ENCODE data around the gene MRPL2.

MRPL2 gene

DNA sequence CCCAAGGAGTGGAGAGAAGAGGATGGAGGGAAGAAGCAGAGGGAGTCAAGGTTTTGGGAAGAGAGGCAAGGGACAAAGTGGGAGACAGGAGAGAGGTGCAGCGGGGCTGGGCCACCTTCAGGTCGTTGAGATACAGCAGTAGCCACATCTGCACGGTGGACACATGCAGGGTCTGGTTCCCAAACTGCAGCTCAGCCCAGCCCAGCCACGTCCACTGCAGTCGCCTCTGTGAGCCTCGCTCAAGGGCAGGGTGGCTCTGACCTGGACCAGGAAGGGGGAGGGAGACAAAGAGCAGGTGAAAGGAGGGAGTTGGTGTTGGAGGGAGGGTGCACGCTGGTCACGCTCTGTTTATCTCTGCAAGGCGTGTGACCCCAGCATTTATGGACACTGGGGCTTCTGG, 20.5 kb downstream of the MRPL2 start:
- TF ChIP-seq, protein P1, sequence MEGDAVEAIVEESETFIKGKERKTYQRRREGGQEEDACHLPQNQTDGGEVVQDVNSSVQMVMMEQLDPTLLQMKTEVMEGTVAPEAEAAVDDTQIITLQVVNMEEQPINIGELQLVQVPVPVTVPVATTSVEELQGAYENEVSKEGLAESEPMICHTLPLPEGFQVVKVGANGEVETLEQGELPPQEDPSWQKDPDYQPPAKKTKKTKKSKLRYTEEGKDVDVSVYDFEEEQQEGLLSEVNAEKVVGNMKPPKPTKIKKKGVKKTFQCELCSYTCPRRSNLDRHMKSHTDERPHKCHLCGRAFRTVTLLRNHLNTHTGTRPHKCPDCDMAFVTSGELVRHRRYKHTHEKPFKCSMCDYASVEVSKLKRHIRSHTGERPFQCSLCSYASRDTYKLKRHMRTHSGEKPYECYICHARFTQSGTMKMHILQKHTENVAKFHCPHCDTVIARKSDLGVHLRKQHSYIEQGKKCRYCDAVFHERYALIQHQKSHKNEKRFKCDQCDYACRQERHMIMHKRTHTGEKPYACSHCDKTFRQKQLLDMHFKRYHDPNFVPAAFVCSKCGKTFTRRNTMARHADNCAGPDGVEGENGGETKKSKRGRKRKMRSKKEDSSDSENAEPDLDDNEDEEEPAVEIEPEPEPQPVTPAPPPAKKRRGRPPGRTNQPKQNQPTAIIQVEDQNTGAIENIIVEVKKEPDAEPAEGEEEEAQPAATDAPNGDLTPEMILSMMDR (IDR thresholded peaks at IDR 0.05; ENCODE audit: low read depth, low read length), result no peak
- no peak overlapping the region for H3K4me3 ChIP-seq (ENCODE audit: low read depth, low read length)
- peaks cover 20% of the 10 kb centered on the region for H3K36me3 ChIP-seq
- H3K4me1 ChIP-seq, result no peaks in the 10 kb centered on the region; the same call in 1 of the 2 replicates
- no peaks in the 10 kb centered on the region for H3K9me3 ChIP-seq
- H3K27me3 ChIP-seq, result no peaks in the 10 kb centered on the region
- no peak for DNase-seq

DNA sequence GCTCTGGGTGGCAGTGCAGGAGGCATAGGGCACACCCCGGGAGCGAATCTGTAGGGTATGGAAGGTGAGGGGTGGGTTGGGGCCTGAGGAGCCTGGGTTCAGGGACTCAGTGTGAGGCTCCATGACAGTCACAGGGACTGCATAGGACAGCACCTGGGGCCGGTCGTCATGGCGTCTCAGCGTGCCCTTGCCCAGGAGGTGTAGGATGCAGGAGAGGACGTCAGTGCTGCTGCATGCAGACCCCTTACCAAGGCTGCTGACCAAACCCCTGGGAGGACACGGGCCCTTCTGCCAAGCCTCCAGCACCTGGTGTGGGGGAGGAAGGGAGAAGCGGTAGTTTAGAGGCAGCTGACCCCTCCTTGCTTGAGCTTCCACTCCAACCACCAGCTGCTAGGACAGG, 21.5 kb downstream of the MRPL2 start:
- TF ChIP-seq, protein P1 (IDR thresholded peaks at IDR 0.05; ENCODE audit: low read depth, low read length), result no peak
- H3K36me3 ChIP-seq, result peaks cover 16% of the 10 kb centered on the region
- no peak overlapping the region for H3K4me3 ChIP-seq (ENCODE audit: low read depth, low read length)
- no peaks in the 10 kb centered on the region for H3K9me3 ChIP-seq
- no peaks in the 10 kb centered on the region for H3K27me3 ChIP-seq
- DNase-seq, result no peak
- no peaks in the 10 kb centered on the region; the same call in 1 of the 2 replicates for H3K4me1 ChIP-seq

DNA sequence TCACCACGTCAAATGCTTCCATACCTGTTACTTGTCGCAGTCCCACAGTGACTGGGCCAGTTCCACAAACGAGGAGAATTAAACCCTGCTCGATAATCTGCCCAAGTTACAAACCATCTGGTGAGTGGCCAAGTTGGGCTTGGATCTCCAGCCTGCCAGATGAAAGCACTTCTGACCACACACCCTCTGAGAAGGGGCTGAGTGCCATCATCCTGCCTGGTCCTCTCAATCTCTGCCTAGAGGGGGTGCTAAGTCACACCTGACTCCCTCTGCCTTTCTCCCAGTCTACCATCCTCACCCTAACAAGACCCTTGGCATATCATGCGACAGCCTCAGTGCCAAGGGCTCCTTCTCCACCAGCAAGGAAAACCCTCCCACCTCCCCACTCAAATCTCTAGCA, 22.0 kb downstream of the MRPL2 start:
- no peak for DNase-seq
- TF ChIP-seq, protein P1 (IDR thresholded peaks at IDR 0.05; ENCODE audit: low read depth, low read length), result no peak
- Histone ChIP-seq H3K4me3 (ENCODE audit: low read depth, low read length) (no peak overlapping the region), H3K9me3 (no peaks in the 10 kb centered on the region), H3K4me1 (no peaks in the 10 kb centered on the region; the same call in 1 of the 2 replicates), H3K36me3 (peaks cover 18% of the 10 kb centered on the region), H3K27me3 (no peaks in the 10 kb centered on the region)

DNA sequence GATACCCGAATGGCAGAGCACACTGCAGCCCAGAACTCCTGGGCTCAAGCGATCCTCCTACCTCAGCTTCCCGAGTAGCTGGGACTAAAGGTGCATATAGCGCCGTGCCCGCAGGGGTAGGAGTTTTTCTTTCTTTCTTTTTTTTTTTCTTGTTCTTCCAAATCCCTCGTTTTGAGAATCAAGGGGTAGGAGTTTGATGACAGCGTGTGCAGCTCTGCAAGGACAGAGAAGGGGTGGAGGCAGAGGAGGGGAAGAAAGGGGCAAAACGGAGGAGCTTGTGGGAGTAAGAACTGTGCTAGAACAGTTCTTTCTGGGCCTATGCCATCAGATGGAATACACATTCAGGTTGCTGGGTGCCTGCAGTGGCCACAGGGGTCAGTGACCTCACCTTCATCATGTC, 22.5 kb downstream of the MRPL2 start:
- no peaks in the 10 kb centered on the region for H3K9me3 ChIP-seq
- H3K4me3 ChIP-seq (ENCODE audit: low read depth, low read length), result no peak overlapping the region
- DNase-seq, result no peak
- H3K36me3 ChIP-seq, result peaks cover 18% of the 10 kb centered on the region
- no peaks in the 10 kb centered on the region for H3K27me3 ChIP-seq
- H3K4me1 ChIP-seq, result no peaks in the 10 kb centered on the region; the same call in 1 of the 2 replicates
- TF ChIP-seq, protein P1 (IDR thresholded peaks at IDR 0.05; ENCODE audit: low read depth, low read length), result no peak

DNA sequence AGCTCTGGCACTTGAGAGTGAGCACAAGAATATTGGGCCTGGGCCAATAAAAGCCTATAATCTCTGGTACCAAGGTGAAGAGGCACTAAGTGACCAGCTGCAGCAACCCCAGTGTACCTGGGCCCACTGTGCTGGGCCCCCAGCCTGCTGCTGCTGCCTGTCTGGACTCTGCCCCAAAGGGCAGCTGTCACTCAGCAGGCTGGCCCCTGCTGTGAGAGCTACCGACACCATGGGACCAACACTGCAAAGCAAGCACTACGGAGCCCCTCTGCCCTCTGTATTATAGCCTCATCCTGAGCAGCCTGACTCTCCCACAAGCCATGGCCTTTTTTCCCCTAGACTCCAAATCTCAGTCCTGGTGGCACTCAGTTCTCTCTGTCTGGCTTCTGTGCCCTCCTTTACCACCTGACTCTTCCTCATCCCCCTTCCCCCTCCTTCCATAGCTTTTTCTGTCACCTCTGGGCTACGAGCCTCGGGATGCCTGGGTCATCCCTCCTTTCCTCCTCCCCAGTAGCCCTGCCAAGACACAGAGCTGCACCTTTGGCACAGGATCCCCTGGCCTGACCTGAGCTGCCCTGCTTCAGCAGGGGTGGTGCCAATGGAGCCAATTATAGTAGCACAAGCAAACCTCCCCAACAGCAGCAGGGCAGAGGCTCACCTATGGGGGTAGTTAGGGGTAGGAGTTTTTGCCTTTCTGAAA, 23.6 kb downstream of the MRPL2 start:
- H3K36me3 ChIP-seq, result peaks cover 18% of the 10 kb centered on the region

DNA sequence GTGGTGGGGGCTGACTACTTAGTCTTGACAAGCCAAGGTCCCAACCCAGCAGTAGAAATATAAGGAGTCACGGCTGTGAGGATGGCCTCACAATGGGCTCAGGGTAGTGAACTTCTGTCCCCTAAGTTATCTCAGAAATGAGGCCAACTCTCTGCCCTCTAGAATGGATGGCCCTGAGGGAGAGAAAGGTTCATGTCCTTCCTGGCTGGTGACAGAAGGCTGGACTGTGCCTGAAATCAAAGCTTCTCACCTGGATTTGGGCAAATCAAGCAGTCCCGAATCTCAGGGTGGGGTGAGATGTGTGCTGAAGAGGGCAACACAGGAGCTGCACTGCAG, 25.1 kb downstream of the MRPL2 start:
- H3K4me1 ChIP-seq, result no peaks in the 10 kb centered on the region

More for the DNA sequence above, 23.6 kb downstream of the MRPL2 start:
- Histone ChIP-seq H3K4me3 (ENCODE audit: low read depth, low read length) (no peak overlapping the region), H3K4me1 (no peaks in the 10 kb centered on the region), H3K27me3 (no peaks in the 10 kb centered on the region), H3K9me3 (no peaks in the 10 kb centered on the region)
- DNase-seq, result no peak
- TF ChIP-seq, protein P1 (IDR thresholded peaks at IDR 0.05; ENCODE audit: low read depth, low read length), result no peak

More for the DNA sequence above, 25.1 kb downstream of the MRPL2 start:
- Histone ChIP-seq H3K36me3 (peaks cover 30% of the 10 kb centered on the region), H3K27me3 (no peaks in the 10 kb centered on the region), H3K4me3 (ENCODE audit: low read depth, low read length) (no peak overlapping the region), H3K9me3 (no peaks in the 10 kb centered on the region)
- no peak for DNase-seq
- TF ChIP-seq, protein P1 (IDR thresholded peaks at IDR 0.05; ENCODE audit: low read depth, low read length), result no peak
